GM18867 (cell line): ENCODE measurements around the gene CDH15.

Experiments
- ATAC-seq: cut with Tn5 transposase; IDR thresholded peaks from one replicate; pipeline ENCODE4 v1.9.1; 2021; ENCODE audit warnings: mild to moderate bottlenecking, moderate library complexity; ENCODE audit not compliant: unreplicated experiment

Gene CDH15

GRCh38 chr16:89197633-89198416 lies 26.3 kb downstream of the CDH15 start:
- no peak for ATAC-seq

GRCh38 chr16:89198417-89199240 lies 27.1 kb downstream of the CDH15 start:
- no peak for ATAC-seq

- no peak for ATAC-seq
Observed at GRCh38 chr16:89199241-89200123, 27.9 kb downstream of the CDH15 start.

GRCh38 chr16:89200124-89200849 lies 28.7 kb downstream of the CDH15 start, which contains the start of gene SLC22A31:
SLC22A31 (minus strand) TSS chr16:89200537; CDS start chr16:89200501, 36 bp downstream.
- no peak for ATAC-seq

GRCh38 chr16:89200850-89201411 lies 29.4 kb downstream of the CDH15 start:
- ATAC-seq: no peak

- no peak for ATAC-seq
Observed at GRCh38 chr16:89201439-89202377, 30.2 kb downstream of the CDH15 start.

GRCh38 chr16:89202422-89203215 lies 31.1 kb downstream of the CDH15 start:
- ATAC-seq: no peak

- ATAC-seq: no peak
Observed at GRCh38 chr16:89207993-89208392, 36.4 kb downstream of the CDH15 start.

GRCh38 chr16:89209522-89210044 lies 38.0 kb downstream of the CDH15 start:
- no peak for ATAC-seq

- no peak for ATAC-seq
Observed at GRCh38 chr16:89210165-89210903, 38.8 kb downstream of the CDH15 start.

GRCh38 chr16:89210904-89211515 lies 39.5 kb downstream of the CDH15 start:
- ATAC-seq: no peak

- ATAC-seq: no peak
Observed at GRCh38 chr16:89216315-89217137, 45.0 kb downstream of the CDH15 start.

GRCh38 chr16:89217138-89217387 lies 45.5 kb downstream of the CDH15 start:
- no peak for ATAC-seq

- ATAC-seq: peak; percentile 85
Observed at GRCh38 chr16:89217388-89218191, 46.0 kb downstream of the CDH15 start, which contains the start of gene ZNF778. ZNF778 (plus strand) TSS chr16:89217703; CDS start chr16:89221128, 3,425 bp downstream.

- ATAC-seq: no peak
Observed at GRCh38 chr16:89219365-89219764, 47.8 kb downstream of the CDH15 start.
